ENCODE results near the gene ZGPAT. TPM values are rescaled to one million over a fixed set of nuclear protein-coding genes. Genes with fewer than 3 reads are reported as not detected.
"Not testable (repeated sequence)": the region's sequence is repeated elsewhere in the genome, so short reads cannot be mapped to it uniquely, and the experiment has no call there.

ZGPAT gene
- total RNA-seq, 2 experiments from 2014 or later = 15.3 to 21.9 TPM

DNA sequence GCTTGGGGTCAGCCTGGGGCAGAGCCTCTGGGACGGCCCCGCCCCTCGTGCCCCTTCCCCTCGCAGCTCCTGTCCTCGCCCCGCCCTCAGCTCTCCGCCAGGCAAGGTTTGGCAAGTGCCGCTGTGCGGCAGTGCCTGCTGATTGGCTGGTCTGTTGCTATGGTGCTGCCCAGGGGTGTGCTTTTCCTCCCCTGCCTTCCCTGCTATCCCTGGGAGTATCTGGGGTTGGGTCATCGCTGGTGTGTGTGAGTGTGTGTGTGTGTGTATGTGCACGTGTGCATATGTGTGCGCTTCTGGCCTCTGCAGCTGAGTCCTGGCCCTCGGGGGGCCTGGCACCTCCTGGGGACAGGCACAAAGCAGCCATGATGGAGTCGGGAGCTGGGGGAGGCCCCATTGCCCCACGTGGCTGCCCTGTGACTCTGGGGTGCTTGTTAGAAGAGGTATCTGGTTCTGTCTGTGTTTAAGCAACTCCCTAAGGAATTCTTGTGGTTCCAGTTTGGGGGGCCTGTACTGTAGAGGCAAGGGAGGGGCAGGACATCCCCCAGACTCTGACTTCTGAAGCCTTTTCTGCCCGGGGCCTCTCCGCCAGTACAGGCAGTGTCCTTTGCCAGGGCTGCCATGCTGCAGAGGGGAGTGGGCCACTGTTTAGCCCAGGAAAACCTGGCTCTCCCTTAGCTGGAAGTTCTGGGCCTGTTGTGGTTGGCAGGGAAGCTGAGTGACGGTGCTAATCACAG is 42.8 kb upstream of the ZGPAT start:
- intact Hi-C loops (cut with DNase I, micrococcal nuclease) = no loop called here
- H3K4me3 Mint-ChIP-seq = no peak overlapping the region
- H3K36me3 Mint-ChIP-seq (ENCODE audit: low read depth) = peaks cover 24% of the 10 kb centered on the region
- no peaks in the 10 kb centered on the region for H3K27me3 Mint-ChIP-seq
- peaks cover under 1% of the 10 kb centered on the region for H3K4me1 Mint-ChIP-seq
- ChIA-PET POLR2A (no interaction called here), CTCF (no interaction called here)
- DNase-seq (no peak), ATAC-seq (no peak)
- no peak overlapping the region for H3K27ac Mint-ChIP-seq
- no peaks in the 10 kb centered on the region for H3K9me3 Mint-ChIP-seq (ENCODE audit: low read depth)

DNA sequence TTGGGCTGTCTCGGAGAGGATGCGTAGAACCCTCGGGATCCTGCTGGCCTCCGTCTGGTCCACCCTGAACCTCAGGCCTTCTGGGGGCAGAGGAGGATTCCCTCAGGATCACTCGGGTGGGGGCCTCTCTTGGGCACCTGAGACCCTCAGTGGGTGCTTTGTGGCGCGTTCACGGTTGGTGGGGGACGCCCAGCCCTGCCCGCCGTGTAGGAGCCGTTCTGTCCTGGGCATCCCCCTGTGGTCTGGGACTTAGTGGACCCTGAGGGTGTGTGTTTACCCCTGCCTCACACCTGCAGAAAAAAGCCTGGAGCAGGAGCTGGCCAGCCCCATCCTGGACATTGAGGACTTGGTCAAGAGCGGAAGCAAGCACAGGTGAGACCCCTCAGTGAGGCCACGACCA is 42.1 kb upstream of the ZGPAT start:
- POLR2A ChIA-PET = no interaction called here
- Mint-ChIP-seq H3K4me1 (no peaks in the 10 kb centered on the region), H3K27ac (no peak overlapping the region), H3K9me3 (ENCODE audit: low read depth) (no peaks in the 10 kb centered on the region), H3K4me3 (no peak overlapping the region), H3K27me3 (no peaks in the 10 kb centered on the region), H3K36me3 (ENCODE audit: low read depth) (peaks cover 22% of the 10 kb centered on the region)
- intact Hi-C loops (cut with DNase I, micrococcal nuclease) = no loop called here
- no peak for ATAC-seq
- CTCF ChIA-PET = no interaction called here
- DNase-seq = no peak

DNA sequence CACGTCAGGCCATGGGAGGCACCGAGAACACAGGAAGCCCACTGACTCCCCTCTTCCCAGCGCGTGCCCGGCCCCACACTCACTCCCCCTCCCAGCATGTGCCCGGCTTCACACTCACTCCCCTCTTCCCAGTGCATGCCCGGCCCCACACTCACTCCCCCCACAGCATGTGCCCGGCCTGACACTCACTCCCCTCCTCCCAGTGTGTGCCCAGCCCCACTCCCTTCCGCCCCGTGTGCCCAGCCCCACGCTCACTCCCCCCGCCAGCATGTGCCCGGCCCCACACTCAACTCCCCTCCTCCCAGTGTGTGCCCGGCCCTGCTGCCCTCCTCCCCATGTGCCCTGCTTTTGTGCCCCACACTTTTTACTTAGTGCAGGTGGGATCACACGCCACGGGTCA is 40.0 kb upstream of the ZGPAT start:
- no peak for DNase-seq
- intact Hi-C loops (cut with DNase I, micrococcal nuclease) = no loop called here
- H3K4me1 Mint-ChIP-seq = no peaks in the 10 kb centered on the region
- H3K27ac Mint-ChIP-seq = no peak overlapping the region
- POLR2A ChIA-PET = interaction anchor here (0.5 kb wide), 1 partner anchor 51 kb away, joined by 3 read pairs; no protein-coding TSS in a partner anchor
- CTCF ChIA-PET = interaction anchor here (0.7 kb wide), 1 partner anchor 11 kb away, joined by 3 read pairs; no protein-coding TSS in a partner anchor
- no peaks in the 10 kb centered on the region for H3K27me3 Mint-ChIP-seq
- no peaks in the 10 kb centered on the region for H3K9me3 Mint-ChIP-seq (ENCODE audit: low read depth)
- peaks cover 23% of the 10 kb centered on the region for H3K36me3 Mint-ChIP-seq (ENCODE audit: low read depth)
- H3K4me3 Mint-ChIP-seq = no peak overlapping the region
- no peak for ATAC-seq

DNA sequence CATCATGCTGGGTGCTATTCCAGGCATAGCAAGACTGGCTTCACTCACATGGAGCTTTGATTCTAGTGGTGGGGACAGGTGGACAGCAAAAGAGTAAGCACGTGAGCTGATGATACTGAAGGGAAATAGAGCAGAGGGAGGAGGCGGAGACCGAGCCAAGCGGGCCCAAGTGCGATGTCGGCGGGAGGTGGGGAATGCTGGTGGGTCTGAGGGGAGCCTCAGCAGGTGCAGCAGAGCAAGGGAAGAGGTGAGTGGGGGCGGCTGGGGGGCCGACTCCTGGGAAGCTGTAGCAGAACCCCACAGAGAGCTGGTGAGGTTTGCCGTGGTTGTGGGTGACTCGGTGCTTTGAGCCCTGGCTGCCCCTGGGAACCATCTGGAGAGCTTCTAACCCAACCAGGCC is 39.5 kb upstream of the ZGPAT start:
- no peak for ATAC-seq
- H3K4me1 Mint-ChIP-seq = no peaks in the 10 kb centered on the region
- CTCF ChIA-PET = interaction anchor here (0.7 kb wide), 1 partner anchor 12 kb away, joined by 3 read pairs; no protein-coding TSS in a partner anchor

DNA sequence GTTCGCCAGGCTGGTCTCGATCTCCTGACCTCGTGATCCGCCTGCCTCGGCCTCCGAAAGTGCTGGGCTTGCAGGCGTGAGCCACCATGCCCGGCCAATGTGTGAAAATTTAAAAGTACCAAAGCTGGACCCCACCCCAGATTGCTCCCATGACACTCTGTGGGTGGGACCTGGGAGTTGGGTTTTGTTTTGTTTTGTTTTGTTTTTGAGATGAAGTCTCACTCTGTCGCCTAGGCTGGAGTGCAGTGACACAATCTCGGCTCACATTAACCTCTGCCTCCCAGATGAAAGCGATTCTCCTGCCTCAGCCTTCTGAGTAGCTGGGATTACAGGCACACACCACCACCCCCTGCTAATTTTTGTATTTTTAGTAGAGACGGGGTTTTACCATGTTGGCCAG is 36.1 kb upstream of the ZGPAT start:
- H3K4me1 Mint-ChIP-seq; DNase-seq; H3K9me3 Mint-ChIP-seq (ENCODE audit: low read depth); H3K27me3 Mint-ChIP-seq; POLR2A ChIA-PET; intact Hi-C loops (cut with DNase I, micrococcal nuclease); H3K4me3 Mint-ChIP-seq; H3K27ac Mint-ChIP-seq; ATAC-seq: not testable (repeated sequence)
- H3K36me3 Mint-ChIP-seq (ENCODE audit: low read depth) = peaks cover 32% of the 10 kb centered on the region
- CTCF ChIA-PET = interaction anchor here (0.7 kb wide), 1 partner anchor 341 kb away, joined by 3 read pairs; no protein-coding TSS in a partner anchor

More for the DNA sequence above, 39.5 kb upstream of the ZGPAT start:
- POLR2A ChIA-PET = no interaction called here
- intact Hi-C loops (cut with DNase I, micrococcal nuclease) = no loop called here
- Mint-ChIP-seq H3K9me3 (ENCODE audit: low read depth) (no peaks in the 10 kb centered on the region), H3K36me3 (ENCODE audit: low read depth) (peaks cover 23% of the 10 kb centered on the region), H3K27me3 (no peaks in the 10 kb centered on the region), H3K27ac (no peak overlapping the region), H3K4me3 (no peak overlapping the region)
- DNase-seq = no peak

DNA sequence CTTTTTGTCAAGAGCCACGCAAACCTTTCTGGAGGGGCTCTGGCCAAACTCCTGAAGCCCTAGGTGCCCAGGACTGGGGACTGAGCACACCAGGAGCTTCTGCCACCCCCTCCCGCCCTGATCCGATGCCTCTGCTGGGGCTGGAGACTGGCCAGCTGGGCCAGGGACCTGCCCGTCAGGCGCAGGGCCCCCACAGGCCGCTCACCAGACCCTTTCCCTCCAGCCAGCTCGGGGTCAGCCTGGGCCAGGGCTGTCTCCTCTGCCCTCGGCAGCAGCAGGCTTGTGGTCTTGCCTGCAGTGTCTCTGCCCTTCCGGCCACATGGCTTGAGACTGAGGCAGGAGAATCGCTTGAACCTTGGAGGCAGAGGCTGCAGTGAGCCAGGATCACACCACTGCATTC is 35.2 kb upstream of the ZGPAT start:
- no peak overlapping the region for H3K27ac Mint-ChIP-seq
- ATAC-seq = no peak
- POLR2A ChIA-PET = no interaction called here
- H3K27me3 Mint-ChIP-seq = no peaks in the 10 kb centered on the region
- CTCF ChIA-PET = no interaction called here
- H3K36me3 Mint-ChIP-seq (ENCODE audit: low read depth) = peaks cover 30% of the 10 kb centered on the region
- H3K4me3 Mint-ChIP-seq = no peak overlapping the region
- intact Hi-C loops (cut with DNase I, micrococcal nuclease) = no loop called here
- no peaks in the 10 kb centered on the region for H3K4me1 Mint-ChIP-seq
- no peak for DNase-seq
- H3K9me3 Mint-ChIP-seq (ENCODE audit: low read depth) = no peaks in the 10 kb centered on the region

DNA sequence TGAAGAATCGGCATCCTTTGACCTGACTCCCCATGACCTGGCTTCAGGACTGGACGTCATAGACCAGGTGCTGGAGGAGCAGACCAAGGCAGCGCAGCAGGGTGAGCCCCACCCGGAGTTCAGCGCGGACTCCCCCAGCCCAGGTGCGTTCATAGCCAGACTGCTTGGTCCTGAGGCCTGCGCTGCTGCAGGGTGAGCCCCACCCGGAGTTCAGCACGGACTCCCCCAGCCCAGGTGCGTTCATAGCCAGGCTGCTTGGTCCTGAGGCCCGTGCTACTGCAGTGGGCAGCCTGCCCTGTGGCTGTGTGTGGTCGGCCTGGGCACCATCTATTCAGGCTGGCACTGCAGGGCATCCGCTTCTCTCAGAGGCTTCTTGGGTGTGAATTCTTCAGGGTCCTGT is 33.9 kb upstream of the ZGPAT start:
- CTCF ChIA-PET = no interaction called here
- H3K27me3 Mint-ChIP-seq = no peaks in the 10 kb centered on the region
- POLR2A ChIA-PET = no interaction called here
- H3K36me3 Mint-ChIP-seq (ENCODE audit: low read depth) = peaks cover 28% of the 10 kb centered on the region
- no peaks in the 10 kb centered on the region for H3K9me3 Mint-ChIP-seq (ENCODE audit: low read depth)
- intact Hi-C loops (cut with DNase I, micrococcal nuclease) = no loop called here
- H3K27ac Mint-ChIP-seq = no peak overlapping the region
- H3K4me1 Mint-ChIP-seq = no peaks in the 10 kb centered on the region
- no peak for DNase-seq
- ATAC-seq = no peak
- no peak overlapping the region for H3K4me3 Mint-ChIP-seq

DNA sequence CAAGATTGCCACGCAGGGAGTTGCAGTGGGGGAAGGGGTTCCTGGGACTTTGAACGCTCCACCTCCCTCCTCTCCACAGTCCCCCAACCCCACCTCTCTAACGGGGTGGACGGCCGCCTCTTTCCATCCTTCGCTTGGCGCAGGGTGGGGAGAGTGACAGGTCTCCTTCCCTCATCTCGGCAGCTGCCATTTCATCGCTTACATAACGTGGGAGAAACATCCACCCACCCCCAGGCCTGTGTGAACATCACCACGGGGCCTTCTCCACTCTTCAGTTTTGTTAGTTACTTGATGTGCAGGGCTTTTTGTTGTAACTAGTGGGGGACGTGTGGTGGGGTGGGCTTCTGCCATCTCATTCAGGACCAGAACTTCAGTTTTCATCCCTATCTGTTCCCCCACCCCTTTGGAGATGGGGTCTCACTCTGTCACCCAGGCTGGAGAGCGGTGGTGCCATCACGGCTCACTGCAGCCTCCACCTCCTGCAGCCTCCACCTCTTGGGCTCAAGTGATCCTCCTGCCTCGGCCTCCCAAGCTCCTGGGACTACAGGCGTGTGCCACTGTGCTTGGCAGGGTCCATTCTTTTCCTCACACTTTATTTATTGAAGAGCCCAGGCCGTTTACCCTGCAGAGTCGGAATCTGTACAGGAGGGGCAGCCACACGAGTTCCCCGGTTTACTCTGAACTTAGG is 32.0 kb upstream of the ZGPAT start:
- Mint-ChIP-seq H3K36me3 (ENCODE audit: low read depth) (peaks cover 26% of the 10 kb centered on the region), H3K4me1 (no peaks in the 10 kb centered on the region), H3K4me3 (no peak overlapping the region), H3K27me3 (no peaks in the 10 kb centered on the region), H3K27ac (no peak overlapping the region), H3K9me3 (ENCODE audit: low read depth) (no peaks in the 10 kb centered on the region)
- ATAC-seq = no peak
- ChIA-PET POLR2A (no interaction called here), CTCF (interaction anchor here (0.5 kb wide), 1 partner anchor 1135 kb away, joined by 4 read pairs; no protein-coding TSS in a partner anchor)
- DNase-seq = no peak
- intact Hi-C loops (cut with DNase I, micrococcal nuclease) = no loop called here

DNA sequence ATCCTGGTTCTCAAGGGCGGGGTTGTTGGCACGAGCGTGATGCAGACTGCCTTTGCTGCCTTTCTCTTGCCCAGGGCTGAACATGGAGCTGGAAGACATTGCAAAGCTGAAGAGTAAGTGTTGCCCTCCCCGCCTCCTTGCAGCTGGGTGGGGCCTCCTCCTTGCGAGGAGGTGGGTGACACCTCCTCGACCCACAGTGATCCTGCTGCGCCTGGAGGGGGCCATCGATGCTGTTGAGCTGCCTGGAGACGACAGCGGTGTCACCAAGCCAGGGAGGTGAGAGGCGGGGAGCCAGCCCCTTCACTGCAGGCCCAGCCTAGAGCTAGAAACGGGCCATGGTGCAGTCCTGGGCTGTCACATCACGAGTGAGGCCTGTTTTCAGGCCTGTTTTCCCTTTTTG is 29.8 kb upstream of the ZGPAT start:
- Mint-ChIP-seq H3K4me3 (no peak overlapping the region), H3K4me1 (peaks cover 2% of the 10 kb centered on the region), H3K27me3 (no peaks in the 10 kb centered on the region), H3K9me3 (ENCODE audit: low read depth) (no peaks in the 10 kb centered on the region), H3K27ac (no peak overlapping the region), H3K36me3 (ENCODE audit: low read depth) (peaks cover 25% of the 10 kb centered on the region)
- POLR2A ChIA-PET = no interaction called here
- CTCF ChIA-PET = no interaction called here
- ATAC-seq = no peak
- DNase-seq = no peak
- intact Hi-C loops (cut with DNase I, micrococcal nuclease) = no loop called here

DNA sequence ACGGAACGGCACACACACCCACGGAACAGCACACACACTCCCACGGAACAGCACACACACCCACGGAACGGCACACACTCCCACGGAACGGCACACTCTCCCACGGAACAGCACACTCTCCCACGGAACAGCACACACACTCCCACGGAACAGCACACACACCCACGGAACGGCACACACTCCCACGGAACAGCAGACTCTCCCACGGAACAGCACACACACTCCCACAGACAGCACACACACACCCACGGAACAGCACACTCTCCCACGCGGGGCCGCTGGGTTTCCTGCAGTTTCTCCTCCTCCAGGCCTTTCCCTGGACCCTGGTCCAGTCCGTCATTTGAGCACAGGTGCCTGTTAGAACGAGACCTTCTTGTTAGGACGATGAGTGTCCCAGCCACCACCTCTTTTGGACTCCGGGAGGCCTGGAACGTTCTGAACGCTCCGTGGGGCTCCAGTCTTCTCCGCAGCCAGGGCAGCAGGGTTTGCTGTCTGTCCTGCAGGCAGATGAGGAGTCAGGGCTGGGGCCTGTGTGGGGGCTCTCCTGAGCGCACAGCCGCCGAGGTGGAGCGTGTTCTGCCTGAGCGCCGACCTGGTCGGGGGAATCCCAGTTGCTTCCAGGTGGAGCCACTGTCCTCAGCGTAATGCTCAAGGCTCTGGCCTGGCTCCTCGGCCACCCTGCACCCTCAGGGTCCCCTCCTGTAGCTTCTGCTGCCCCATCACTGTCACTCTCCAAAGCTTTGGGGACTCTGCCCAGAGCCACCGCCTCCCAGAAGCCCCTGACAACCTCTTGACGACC is 29.0 kb upstream of the ZGPAT start:
- ChIA-PET CTCF (no interaction called here), POLR2A (no interaction called here)
- intact Hi-C loops (cut with DNase I, micrococcal nuclease) = no loop called here
- H3K9me3 Mint-ChIP-seq (ENCODE audit: low read depth) = no peaks in the 10 kb centered on the region
- no peak for ATAC-seq
- no peak overlapping the region for H3K4me3 Mint-ChIP-seq
- H3K27ac Mint-ChIP-seq = no peak overlapping the region
- DNase-seq = no peak
- peaks cover 2% of the 10 kb centered on the region for H3K4me1 Mint-ChIP-seq
- H3K27me3 Mint-ChIP-seq = no peaks in the 10 kb centered on the region
- H3K36me3 Mint-ChIP-seq (ENCODE audit: low read depth) = peaks cover 23% of the 10 kb centered on the region

DNA sequence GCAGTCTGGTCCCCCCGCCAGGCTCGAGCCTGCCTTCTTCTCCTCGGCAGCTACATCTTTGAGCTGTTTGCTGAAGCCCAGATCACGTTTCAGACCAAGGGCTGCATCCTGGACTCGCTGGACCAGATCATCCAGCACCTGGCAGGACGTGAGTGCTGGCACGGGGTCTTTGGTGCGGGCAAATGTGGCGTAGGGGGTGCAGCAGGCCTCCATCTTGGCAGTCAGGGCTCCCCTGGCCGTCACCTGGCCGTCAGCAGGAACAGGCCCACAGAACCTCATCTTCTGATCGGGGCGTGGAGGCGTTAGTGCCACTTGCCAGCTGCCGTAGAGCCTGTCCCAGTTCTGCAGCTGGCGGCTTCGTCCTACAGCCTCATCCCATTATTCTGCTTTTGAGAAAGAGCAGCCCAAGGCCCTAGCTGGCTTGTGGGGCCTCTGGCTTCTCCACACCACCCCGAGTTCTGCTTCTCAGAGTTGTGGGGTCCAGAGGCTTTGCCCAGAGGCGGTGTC is 28.0 kb upstream of the ZGPAT start:
- ATAC-seq (no peak), DNase-seq (no peak)
- H3K27me3 Mint-ChIP-seq = no peaks in the 10 kb centered on the region
- no peaks in the 10 kb centered on the region for H3K9me3 Mint-ChIP-seq (ENCODE audit: low read depth)
- ChIA-PET POLR2A (no interaction called here), CTCF (no interaction called here)
- H3K4me1 Mint-ChIP-seq = peaks cover 6% of the 10 kb centered on the region
- peaks cover 23% of the 10 kb centered on the region for H3K36me3 Mint-ChIP-seq (ENCODE audit: low read depth)
- H3K4me3 Mint-ChIP-seq = no peak overlapping the region
- intact Hi-C loops (cut with DNase I, micrococcal nuclease) = no loop called here
- no peak overlapping the region for H3K27ac Mint-ChIP-seq
